HG03342 (cell line): ENCODE results near the gene SLC8A2.

Source experiments
- ATAC-seq: cut with Tn5 transposase; IDR thresholded peaks from one replicate; pipeline ENCODE4 v1.9.1; 2021; ENCODE audit warnings: mild to moderate bottlenecking, moderate library complexity; ENCODE audit not compliant: unreplicated experiment

The SLC8A2 gene

GRCh38 chr19:47432091-47432490 lies 39.6 kb downstream of the SLC8A2 start:
- ATAC-seq: no peak

- no peak for ATAC-seq
These were observed 41.5 kb downstream of the SLC8A2 start for GRCh38 chr19:47430041-47430802.

DNA sequence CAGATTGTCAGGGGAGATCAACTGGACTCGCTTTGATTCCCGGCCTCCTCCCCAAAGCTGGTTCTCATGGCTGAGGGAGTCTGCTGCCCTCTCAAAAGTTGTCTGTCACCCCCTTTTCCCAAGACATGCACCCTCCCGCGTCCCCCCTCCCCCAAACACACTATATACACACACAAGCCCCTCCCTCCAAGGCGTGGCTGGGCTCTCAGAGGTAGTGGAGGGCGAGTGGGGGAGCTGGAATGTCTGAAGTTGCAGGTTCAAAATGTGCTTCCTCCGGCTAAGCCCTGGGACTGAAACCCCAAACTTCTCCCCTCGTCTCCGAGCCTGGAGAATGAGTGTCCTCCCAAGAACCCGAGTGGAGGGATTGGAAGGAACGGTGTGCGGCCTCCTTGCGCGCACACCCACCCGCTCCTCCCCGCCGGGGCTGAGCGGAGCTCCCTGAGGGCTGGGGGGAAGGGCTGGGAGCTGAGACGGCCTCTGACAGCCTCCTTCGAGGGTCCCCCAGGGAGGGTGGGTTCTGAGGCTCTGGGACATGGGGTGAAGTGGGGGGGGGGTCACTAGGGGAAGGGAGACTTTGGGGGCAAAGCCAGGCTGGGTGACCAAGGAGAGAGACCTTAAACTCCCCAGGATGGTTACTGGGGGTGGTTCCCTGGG lies 42.4 kb downstream of the SLC8A2 start:
- no peak for ATAC-seq

DNA sequence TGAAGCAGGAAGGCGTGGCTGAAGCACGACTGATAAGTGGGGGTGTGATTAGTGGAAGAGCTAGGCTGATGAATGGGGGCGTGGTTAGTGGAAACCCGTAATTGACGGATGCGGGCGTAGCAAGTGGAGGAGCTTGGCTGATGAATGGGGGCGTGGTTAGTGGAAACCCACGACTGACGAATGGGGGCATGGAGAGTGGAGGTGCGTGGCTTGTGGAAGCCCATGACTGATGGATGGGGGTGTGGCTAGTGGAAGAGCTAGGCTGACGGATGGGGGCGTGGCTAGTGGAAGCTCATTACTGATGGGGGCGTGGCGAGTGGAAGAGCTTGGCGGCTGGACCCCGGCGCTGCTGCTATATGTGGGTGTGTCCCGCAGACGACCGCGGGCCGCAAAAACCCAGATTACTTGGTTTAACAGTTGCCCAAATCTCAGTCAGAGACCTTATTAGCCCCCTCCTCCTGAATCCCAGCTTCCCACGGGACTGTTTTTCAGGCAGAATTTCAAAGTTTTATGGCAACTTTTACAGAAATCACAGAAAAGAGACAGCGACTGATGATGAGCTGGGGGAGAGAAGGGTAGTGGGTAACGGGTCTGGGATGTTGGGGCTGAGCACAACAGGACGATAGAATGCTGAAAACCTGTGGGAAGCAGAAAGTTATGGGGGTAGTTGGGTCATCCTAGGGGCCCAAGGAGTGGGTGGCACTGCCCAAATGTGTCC lies 43.4 kb downstream of the SLC8A2 start:
- ATAC-seq: peak; percentile 42

DNA sequence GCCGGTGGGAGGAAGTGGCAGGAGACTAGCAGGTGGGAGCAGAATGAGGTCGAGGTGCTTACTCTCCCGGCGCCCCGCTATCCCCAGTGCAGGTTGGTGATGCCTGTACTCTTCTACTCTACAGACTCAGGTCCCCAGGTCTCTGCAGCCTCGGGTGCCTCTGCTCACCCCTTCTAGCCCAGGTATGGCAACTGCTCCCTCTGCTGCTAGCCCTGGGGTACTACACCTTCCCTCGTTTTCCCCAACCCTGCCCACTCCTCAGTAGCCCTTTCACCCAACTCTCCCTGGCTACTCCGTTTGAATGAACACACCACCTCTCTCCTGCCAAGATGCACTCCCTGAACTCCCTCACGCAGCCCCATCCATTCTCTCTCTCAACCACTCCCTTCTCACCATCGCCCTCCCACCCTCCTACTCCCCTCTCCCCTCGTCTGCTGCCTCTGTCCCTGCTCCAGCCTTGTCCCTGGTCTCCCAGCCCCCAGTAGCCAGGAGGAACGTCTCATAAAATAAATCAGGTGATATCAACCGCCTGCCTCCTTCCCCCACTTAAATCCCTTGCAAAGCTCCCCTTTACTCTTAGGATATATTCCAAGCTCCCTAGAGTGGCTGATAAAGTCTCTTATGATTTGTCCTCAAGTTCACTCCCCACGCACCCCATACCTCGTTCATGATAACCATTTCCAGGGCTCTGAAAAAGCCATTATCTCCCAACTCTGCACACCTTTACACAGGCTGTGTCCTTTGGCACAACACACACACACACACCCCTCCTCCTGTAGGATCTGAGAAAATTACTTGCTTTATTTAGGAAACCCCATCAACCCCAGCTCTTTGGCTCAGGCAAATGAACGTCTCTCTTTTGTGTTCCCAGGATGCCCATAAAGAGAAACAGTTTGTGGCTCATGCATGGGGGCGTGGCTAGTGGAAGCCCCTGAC lies 44.2 kb downstream of the SLC8A2 start:
- no peak for ATAC-seq

DNA sequence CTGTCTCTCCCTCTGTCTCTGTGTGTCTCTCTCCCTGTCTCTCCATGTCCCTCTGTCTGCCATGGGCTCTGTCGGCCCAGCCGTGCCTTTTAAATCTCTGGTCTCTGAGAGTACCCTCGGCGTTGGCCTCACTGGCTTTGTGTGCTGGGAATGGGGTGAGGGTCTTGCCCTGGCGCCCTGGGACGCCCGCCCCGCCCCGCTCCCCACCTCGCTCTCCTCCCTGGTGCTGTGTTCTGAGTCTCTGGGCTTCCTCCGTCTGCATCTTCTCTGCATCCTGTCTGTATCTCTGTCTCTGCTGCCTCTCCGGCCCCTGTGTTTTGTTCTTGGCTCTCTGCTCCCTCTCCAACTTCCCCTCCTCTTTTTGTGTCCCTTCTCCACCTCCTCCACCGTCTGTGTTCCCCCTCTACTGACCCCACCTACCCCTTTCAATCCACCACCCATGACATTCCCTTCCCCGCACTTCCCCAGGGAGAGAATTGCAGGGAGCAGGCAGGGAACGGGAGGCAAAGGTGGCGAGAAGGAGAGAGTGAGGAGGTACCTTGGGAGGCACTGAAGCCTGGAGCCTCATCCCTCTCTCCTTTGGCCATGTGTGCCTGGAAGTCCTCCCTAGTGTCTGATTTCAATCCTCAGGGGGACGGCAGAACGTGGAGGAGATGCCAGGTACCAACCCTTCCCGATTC lies 48.4 kb downstream of the SLC8A2 start:
- ATAC-seq: no peak

DNA sequence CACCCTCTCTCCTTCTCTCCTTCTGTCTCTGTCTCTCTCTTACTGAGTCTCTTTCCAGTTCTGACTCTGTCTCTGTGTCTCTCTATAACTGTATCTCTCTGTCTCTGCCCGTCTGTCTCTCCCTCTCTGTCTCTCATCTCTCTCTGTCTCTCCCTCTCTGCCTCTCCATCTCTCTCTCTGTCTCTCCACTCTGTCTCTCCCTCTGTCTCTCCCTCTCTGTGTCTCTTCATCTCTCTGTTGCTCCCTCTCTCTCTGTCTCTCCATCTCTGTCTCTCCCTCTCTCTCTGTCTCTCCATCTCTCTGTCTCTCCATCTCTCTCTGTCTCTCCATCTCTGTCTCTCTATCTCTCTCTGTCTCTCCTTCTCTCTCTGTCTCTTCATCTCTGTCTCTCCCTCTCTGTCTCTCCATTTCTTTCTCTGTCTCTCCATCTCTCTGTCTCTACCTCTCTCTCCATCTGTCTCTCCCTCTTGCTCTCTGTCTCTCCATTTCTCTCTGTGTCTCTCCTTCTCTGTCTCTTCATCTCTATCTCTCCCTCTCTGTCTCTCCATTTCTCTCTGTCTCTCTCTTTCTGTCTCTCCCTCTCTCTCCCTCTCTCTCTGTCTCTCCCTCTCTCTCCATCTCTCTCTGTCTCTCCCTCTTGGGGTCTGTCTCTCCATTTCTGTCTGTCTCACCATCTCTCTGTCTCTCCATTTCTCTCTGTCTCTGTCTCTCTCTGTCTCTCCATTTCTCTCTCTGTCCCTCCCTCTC lies 49.1 kb downstream of the SLC8A2 start:
- no peak for ATAC-seq

GRCh38 chr19:47421844-47422395 lies 49.8 kb downstream of the SLC8A2 start:
- no peak for ATAC-seq

GRCh38 chr19:47421244-47421786 lies 50.4 kb downstream of the SLC8A2 start:
- no peak for ATAC-seq

DNA sequence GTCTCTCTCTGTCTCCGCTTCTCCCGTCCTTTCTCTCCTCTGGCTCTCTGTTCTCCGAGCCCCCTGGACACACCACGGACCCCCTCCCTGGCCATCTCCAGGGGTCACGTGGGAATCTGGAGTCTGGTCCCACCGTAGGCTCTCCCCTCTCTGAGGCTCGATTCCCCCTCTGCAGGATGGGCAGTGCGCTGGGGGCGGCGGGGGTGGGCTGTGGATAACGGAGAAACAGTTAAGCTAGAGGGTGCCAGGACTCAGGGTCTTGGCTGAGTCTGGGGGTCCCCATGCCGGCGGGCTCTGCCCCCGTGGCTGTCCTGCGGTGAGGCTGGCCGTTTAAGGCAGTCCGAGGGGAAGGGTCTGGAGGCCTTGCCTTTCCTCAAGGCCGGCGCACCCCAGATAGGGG lies 51.9 kb downstream of the SLC8A2 start:
- ATAC-seq: no peak

DNA sequence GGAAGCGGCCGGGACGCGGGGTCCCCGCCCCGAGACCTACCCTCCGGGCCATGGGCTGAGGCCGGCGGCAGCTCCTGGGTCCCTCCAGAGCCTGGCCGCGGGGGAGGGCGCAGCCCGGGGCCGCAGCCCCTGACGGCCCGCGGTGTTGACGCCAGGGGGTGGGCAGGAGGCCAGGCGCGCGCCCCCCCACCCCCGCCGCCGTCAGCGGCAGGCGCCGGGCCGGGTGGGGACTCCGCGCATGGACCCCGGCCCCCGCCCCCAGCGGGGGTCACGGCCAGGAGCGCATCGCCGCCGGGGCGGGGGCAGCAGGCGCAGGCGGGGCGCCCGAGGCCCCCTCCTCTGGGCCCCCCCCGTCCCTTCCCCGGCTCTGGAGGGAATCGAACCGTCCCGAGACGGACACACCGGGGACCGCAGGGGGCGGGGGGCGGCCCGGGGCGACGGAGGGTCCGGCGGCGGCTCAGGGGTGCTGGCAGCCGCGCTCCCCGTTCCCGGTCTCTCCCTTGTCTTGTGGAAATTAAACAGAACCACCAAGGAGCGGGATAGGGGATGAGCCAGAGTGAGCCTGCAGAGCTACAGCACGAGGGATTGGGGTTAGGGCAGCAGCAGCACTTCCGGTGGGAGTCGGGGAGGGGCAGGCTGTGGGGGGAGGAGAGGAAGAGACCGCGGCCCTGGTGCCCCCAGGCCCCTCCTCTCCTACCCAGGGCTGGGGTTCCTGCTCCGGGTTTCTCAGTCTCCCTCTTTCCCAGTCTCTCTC lies 52.5 kb downstream of the SLC8A2 start, which contains the start of gene MEIS3:
TSS of gene MEIS3 (minus strand) at position 498 of the 754 bp plus-strand sequence. CDS start at position 52, 446 bp downstream.
- no peak for ATAC-seq

- no peak for ATAC-seq
These were observed 53.0 kb downstream of the SLC8A2 start for GRCh38 chr19:47418692-47419029.

DNA sequence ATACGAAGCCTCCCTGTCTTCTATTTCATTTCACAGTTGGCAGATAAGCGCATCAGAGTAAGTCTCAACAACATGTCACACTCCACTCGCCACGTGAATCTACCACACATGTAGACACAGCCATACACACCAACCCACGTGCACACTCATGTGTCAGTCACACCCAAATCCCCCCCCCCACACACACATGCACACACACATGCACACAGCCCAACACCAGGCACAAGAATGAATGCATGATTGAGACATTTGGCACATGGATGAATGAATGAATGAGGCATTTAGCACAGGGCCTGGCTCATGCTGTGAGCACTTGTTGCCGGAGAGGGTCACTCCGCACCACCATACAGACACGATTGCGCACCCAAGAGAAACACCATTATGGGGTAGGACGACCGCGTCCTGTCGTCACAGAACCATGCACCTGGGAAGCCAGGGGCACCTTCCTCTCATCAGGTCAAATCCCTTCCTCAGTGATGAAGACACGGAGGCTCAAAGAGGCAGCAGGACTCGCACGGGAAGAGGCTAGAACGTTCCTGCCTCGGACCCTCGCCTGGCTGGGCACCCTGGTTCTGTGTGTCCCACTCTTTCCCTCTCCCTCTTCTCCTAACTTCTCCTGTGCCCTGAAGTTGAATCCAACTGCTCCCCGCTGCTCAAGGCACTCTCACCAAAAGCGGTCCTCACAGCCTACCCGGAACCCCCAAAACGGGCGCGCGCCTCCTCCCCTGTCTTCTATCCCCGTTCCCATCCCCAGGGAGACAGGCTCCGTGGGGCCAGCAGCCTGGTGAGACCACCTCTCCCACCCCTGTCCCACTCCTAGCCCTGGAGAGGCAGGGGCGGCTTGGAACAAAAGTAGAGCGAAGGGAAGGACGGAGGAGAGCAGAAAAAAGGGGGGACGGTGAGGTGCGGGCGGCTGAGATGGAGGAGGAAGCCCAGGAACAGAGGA lies 53.7 kb downstream of the SLC8A2 start:
- ATAC-seq: no peak

DNA sequence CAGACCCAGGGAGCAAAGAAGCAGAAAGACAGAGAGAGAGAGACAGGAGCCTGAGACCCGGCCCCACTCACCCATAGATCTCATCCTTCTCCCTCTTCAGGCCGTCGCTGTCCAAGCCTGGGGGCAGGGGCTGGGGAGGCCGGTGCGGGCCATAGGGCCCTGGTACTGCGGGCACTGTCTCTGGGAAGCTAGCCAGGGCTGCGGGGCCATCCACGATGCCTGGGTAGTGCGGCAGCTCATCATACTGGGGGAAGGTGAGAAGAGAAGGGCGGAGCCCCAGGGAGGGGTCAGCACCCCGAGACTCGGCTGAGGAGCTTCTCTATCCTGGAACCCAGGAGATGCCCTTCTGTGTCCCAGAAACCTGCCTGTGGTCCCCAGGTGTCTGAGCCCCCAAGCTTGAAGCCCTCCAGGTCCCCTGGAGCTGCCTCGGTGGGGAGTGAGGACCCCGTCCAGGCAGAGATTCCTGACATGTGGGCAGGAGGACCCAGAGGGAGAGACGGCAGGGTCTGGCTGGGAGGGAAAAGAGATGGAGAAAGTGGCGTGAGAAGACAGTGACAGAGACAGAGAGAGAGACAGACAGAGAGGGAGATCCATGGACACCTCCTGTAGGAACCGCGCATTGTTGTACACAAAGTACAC lies 54.5 kb downstream of the SLC8A2 start:
- no peak for ATAC-seq

DNA sequence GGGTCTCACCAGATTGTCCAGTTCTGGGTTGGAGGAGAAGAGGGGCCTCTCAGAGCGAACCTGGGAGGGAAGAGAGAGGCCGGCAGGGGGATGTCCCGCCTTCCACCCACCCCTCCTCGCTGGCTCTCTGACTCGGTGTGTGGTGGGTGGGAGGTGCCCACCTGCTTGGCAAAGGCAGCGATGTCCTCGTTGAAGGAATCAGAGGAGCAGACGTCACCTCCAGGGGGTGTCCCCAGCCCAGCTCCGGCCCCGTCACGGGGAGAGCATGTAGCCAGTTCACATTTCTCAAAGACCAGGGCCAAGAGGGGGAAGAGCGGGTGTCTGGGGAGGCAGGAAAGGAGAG lies 55.1 kb downstream of the SLC8A2 start:
- no peak for ATAC-seq

DNA sequence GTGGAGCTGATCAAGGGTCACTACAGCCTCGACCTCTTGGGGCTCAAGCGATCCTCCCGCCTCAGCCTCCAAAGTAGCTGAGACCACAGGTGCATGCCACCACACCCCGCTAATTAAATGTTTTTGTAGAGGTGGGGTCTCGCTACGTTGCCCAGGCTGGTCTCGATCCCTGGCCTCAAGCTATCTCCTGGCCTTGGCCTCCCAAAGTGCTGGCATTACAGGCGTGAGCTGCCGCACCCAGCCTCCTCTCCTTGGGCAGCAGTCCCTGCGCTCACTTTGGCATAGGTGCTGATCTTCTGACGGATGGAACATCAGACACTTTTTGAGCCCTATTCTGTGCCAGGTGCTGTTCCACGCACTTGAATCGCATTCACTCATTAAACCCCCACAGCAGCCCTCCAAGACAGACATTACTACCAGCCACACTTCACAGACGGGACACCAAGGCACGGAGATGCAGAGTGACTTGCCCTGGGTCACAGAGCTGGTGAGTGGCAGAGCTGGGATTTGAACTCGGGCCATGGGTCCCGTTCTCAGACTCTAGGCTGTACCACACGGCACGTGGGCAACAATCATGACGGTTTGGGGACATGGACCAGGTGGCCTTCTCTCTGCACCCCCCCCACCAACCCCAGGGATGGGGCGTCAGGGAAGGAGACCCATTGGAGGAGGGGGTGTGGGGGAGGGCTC lies 55.6 kb downstream of the SLC8A2 start:
- no peak for ATAC-seq
